NCI-H2081 treated with DMSO at 0.1 percent for 48 hours (cell line): ENCODE measurements around the gene KCNK10.

Experiments
- DNase-seq: peaks from one replicate; lab custom pipeline; 2025; lab: John Stamatoyannopoulos, UW

KCNK10 gene

GRCh38 chr14:88323086-88323522, at the start of gene KCNK10:
Gene KCNK10 (minus strand): TSS chr14:88323269. CDS start chr14:88322798, 471 bp downstream.
- DNase-seq: no peak

GRCh38 chr14:88369496-88369895, 46.4 kb upstream of the KCNK10 start:
- no peak for DNase-seq

- DNase-seq: no peak
These were observed 41.8 kb upstream of the KCNK10 start for GRCh38 chr14:88364710-88365413.

GRCh38 chr14:88363644-88364043, 40.6 kb upstream of the KCNK10 start:
- no peak for DNase-seq

- no peak for DNase-seq
These were observed 36.4 kb upstream of the KCNK10 start for GRCh38 chr14:88359500-88359899.

GRCh38 chr14:88354358-88354757, 31.3 kb upstream of the KCNK10 start:
- DNase-seq: no peak

GRCh38 chr14:88352698-88353097, 29.6 kb upstream of the KCNK10 start:
- no peak for DNase-seq

GRCh38 chr14:88351966-88352691, 29.1 kb upstream of the KCNK10 start:
- no peak for DNase-seq

- DNase-seq: no peak
These were observed 25.5 kb upstream of the KCNK10 start for GRCh38 chr14:88348546-88348945.

GRCh38 chr14:88346048-88346639, 23.1 kb upstream of the KCNK10 start:
- DNase-seq: no peak

GRCh38 chr14:88342980-88343379, 19.9 kb upstream of the KCNK10 start:
- DNase-seq: no peak

- DNase-seq: no peak
These were observed 17.3 kb upstream of the KCNK10 start for GRCh38 chr14:88340357-88340756.

- DNase-seq: no peak
These were observed 10.0 kb upstream of the KCNK10 start for GRCh38 chr14:88333036-88333435.

- no peak for DNase-seq
These were observed 4.4 kb upstream of the KCNK10 start for GRCh38 chr14:88327497-88327896.

GRCh38 chr14:88326352-88327103, 3.5 kb upstream of the KCNK10 start:
- no peak for DNase-seq

- no peak for DNase-seq
These were observed 2.8 kb upstream of the KCNK10 start for GRCh38 chr14:88325883-88326282.

- DNase-seq: no peak
These were observed 1.9 kb upstream of the KCNK10 start for GRCh38 chr14:88324930-88325329.

- no peak for DNase-seq
These were observed 1.4 kb upstream of the KCNK10 start for GRCh38 chr14:88324491-88324890.

- no peak for DNase-seq
These were observed 592 bp upstream of the KCNK10 start for GRCh38 chr14:88323523-88324199.

- no peak for DNase-seq
These were observed 474 bp downstream of the KCNK10 start for GRCh38 chr14:88322504-88323085.
